A172 (cell line): Measurements from ENCODE around the gene PEMT. TPM values are rescaled to one million over a fixed set of nuclear protein-coding genes. Genes with fewer than 3 reads are reported as not detected.

Experiments used
- DNase-seq: peaks from one replicate; pipeline ENCODE4 v3.0.0-alpha.2; 2015; ENCODE audit warnings: low spot score
- total RNA-seq: library from RNA; depleted of rRNA; stranded (reverse); fragments of >200 nt; shearing (Covaris generic); gene quantifications from 2 replicates; pipeline ENCODE4 v1.2.3, GENCODE V29; 2014

Gene PEMT
- total RNA-seq, 1 experiment from 2014 or later: 44.0 TPM

GRCh38 chr17:17605083-17605728 is 13.7 kb upstream of the PEMT start:
- no peak for DNase-seq

- no peak for DNase-seq
These were observed 12.4 kb upstream of the PEMT start for GRCh38 chr17:17603895-17604225.

- no peak for DNase-seq
These were observed 11.8 kb upstream of the PEMT start for GRCh38 chr17:17603178-17603894.

- no peak for DNase-seq
These were observed 8.5 kb upstream of the PEMT start for GRCh38 chr17:17599965-17600364.

- DNase-seq: no peak
These were observed 6.5 kb upstream of the PEMT start for GRCh38 chr17:17598003-17598402.

GRCh38 chr17:17595755-17596154 is 4.2 kb upstream of the PEMT start:
- no peak for DNase-seq

GRCh38 chr17:17593222-17593620 is 1.7 kb upstream of the PEMT start:
- DNase-seq: no peak

GRCh38 chr17:17590883-17591354 is 589 bp downstream of the PEMT start:
- no peak for DNase-seq

- no peak for DNase-seq
These were observed 1.3 kb downstream of the PEMT start for GRCh38 chr17:17590141-17590751.

- no peak for DNase-seq
These were observed 3.7 kb downstream of the PEMT start for GRCh38 chr17:17587614-17588337.

- no peak for DNase-seq
These were observed 9.1 kb downstream of the PEMT start for GRCh38 chr17:17582372-17582771.

- DNase-seq: no peak
These were observed 10.0 kb downstream of the PEMT start for GRCh38 chr17:17581509-17581908.

GRCh38 chr17:17580662-17581470 is 10.6 kb downstream of the PEMT start:
- no peak for DNase-seq

GRCh38 chr17:17579691-17580090 is 11.8 kb downstream of the PEMT start:
- DNase-seq: no peak

GRCh38 chr17:17577373-17577772 is 14.1 kb downstream of the PEMT start:
- DNase-seq: no peak

- DNase-seq: no peak
These were observed 14.7 kb downstream of the PEMT start for GRCh38 chr17:17576772-17577234.

GRCh38 chr17:17575360-17576251 is 15.9 kb downstream of the PEMT start:
- no peak for DNase-seq

- DNase-seq: no peak
These were observed 17.6 kb downstream of the PEMT start for GRCh38 chr17:17573912-17574311.

- DNase-seq: no peak
These were observed 19.3 kb downstream of the PEMT start for GRCh38 chr17:17572010-17572785.
